OCI-LY7 (cell line): ENCODE data around the gene FREY1. TPM values are rescaled to one million over a fixed set of nuclear protein-coding genes. Genes with fewer than 3 reads are reported as not detected.

ENCODE experiments used
- BruUV-seq: library from RNA; stranded (reverse); fragments of 400-500 nt; replicated peaks from 2 replicates; lab custom pipeline; 2021; lab: Mats Ljungman, UMichigan
- CTCF ChIA-PET: fragments of 300-600 bp; sonication (Branson Sonifier 250); formaldehyde crosslinking; loops from one replicate; lab custom pipeline; 2022; ENCODE audit warnings: antibody characterized with exemption; ENCODE audit not compliant: unreplicated experiment; lab: Charles Lee
- POLR2A ChIA-PET: fragments of 300-600 bp; sonication (Branson Sonifier 250); formaldehyde crosslinking; loops from one replicate; lab custom pipeline; 2022; ENCODE audit warnings: antibody characterized with exemption; lab: Charles Lee
- DNase-seq: peaks from one replicate; pipeline ENCODE4 v3.0.0-alpha.2; 2015; ENCODE audit warnings: low spot score
- H2AFZ ChIP-seq: fragments of 200-600 bp; sonication (generic), shearing (Covaris generic); 2 replicates; pipeline ENCODE4 v1.6.1; 2014; ENCODE audit warnings: mild to moderate bottlenecking, antibody characterized with exemption, low read length, moderate library complexity
- H3K27ac ChIP-seq: fragments of 200-600 bp; sonication (generic); 2 replicates; pipeline ENCODE4 v1.5.1; 2014; ENCODE audit warnings: mixed run types, low read depth, mild to moderate bottlenecking, moderate library complexity, low read length, inconsistent platforms; ENCODE audit not compliant: poor library complexity, severe bottlenecking
- H3K36me3 ChIP-seq: fragments of 200-600 bp; sonication (generic); 2 replicates; pipeline ENCODE4 v1.6.1; 2014; ENCODE audit warnings: mild to moderate bottlenecking, antibody characterized with exemption, low read length, moderate library complexity, mixed read lengths; ENCODE audit not compliant: insufficient read depth
- H3K4me1 ChIP-seq: fragments of 200-600 bp; sonication (generic); 2 replicates; pipeline ENCODE4 v1.5.1; 2014; ENCODE audit warnings: mild to moderate bottlenecking, low read length; ENCODE audit not compliant: insufficient read depth, poor library complexity, severe bottlenecking
- H3K4me2 ChIP-seq: fragments of 200-600 bp; sonication (generic); 2 replicates; pipeline ENCODE4 v1.6.1; 2014; ENCODE audit warnings: mild to moderate bottlenecking, low read length
- H3K4me3 ChIP-seq: fragments of 200-600 bp; sonication (generic); 2 replicates; pipeline ENCODE4 v1.5.1; 2014; ENCODE audit warnings: mild to moderate bottlenecking, low read depth, low read length; ENCODE audit not compliant: poor library complexity, severe bottlenecking
- H3K79me2 ChIP-seq: fragments of 200-600 bp; sonication (generic); 2 replicates; pipeline ENCODE4 v1.6.1; 2016; ENCODE audit warnings: low read depth, mild to moderate bottlenecking, low read length, moderate library complexity, mixed read lengths; ENCODE audit not compliant: insufficient read depth
- H3K9me2 ChIP-seq: fragments of 200-600 bp; sonication (generic); 2 replicates; pipeline ENCODE4 v1.6.1; 2016; ENCODE audit warnings: mild to moderate bottlenecking, low read length, mixed read lengths; ENCODE audit not compliant: insufficient read depth
- H3K9me3 ChIP-seq: fragments of 200-600 bp; sonication (generic); 2 replicates; pipeline ENCODE4 v1.6.1; 2014; ENCODE audit warnings: mild to moderate bottlenecking, mixed run types, low read length, mixed read lengths
- H4K20me1 ChIP-seq: fragments of 200-600 bp; sonication (generic); 2 replicates; pipeline ENCODE4 v1.6.1; 2014; ENCODE audit warnings: mild to moderate bottlenecking, antibody characterized with exemption, low read length, moderate library complexity, mixed read lengths; ENCODE audit not compliant: insufficient read depth
- EZH2phosphoT487 ChIP-seq: fragments of 200-600 bp; sonication (generic); IDR thresholded peaks from 2 replicates; pipeline ENCODE4 v1.6.1; 2018; ENCODE audit warnings: low read depth, borderline replicate concordance, mild to moderate bottlenecking, mixed run types, antibody characterized with exemption, low read length, moderate library complexity, mixed read lengths
- intact Hi-C: fragments of 100-400 bp; cut with micrococcal nuclease; formaldehyde crosslinking; loops from one replicate; pipeline ENCODE4 v1.10.0; 2022; ENCODE audit not compliant: unreplicated experiment
- total RNA-seq, 2 experiments: library from RNA; depleted of rRNA in 1 of 2; stranded (reverse); fragments of >200 nt in 1 of 2; shearing (Covaris generic) in 1 of 2; gene quantifications; 2 replicates each; pipeline ENCODE4 v1.2.3, GENCODE V29; 2014 to 2022
- TF ChIP-seq, protein P1 (sequence below): fragments of 200-600 bp; sonication (generic); conservative IDR thresholded peaks from 2 replicates; pipeline ENCODE4 v1.5.1; 2014; ENCODE audit warnings: mild to moderate bottlenecking, antibody characterized with exemption, low read length, moderate library complexity, mixed read lengths

Gene FREY1
- total RNA-seq, 2 experiments from 2014 or later, result 3.3 to 3.7 TPM

DNA sequence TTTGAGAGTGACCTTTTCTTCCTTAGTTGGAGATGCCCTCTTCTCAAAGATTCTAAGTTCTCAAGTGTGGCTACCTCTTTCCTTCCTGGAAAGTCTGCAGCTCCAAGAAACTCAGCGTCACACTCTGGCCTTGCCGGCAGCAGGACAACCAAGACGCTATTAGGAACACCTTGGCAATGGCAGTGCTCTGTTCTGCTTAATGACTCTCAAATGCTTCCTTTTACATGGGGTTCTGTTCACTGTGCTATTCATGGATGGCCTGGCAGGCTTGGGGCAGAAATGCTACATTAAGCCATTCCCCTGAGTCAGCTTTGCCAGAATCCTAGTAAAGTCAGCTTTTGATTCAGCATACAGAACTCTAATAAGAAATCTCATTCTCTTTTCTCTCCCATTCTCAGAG is 41.3 kb upstream of the FREY1 start:
- intact Hi-C loops, result no loop called here
- no TSS peak for BruUV-seq
- peaks cover 6% of the 10 kb centered on the region for H3K4me1 ChIP-seq
- H3K9me2 ChIP-seq, result no peaks in the 10 kb centered on the region
- no peak overlapping the region for H3K4me3 ChIP-seq
- POLR2A ChIA-PET, result no interaction called here
- H3K79me2 ChIP-seq, result no peaks in the 10 kb centered on the region
- TF ChIP-seq EZH2phosphoT487, result no peak
- TF ChIP-seq, protein P1, sequence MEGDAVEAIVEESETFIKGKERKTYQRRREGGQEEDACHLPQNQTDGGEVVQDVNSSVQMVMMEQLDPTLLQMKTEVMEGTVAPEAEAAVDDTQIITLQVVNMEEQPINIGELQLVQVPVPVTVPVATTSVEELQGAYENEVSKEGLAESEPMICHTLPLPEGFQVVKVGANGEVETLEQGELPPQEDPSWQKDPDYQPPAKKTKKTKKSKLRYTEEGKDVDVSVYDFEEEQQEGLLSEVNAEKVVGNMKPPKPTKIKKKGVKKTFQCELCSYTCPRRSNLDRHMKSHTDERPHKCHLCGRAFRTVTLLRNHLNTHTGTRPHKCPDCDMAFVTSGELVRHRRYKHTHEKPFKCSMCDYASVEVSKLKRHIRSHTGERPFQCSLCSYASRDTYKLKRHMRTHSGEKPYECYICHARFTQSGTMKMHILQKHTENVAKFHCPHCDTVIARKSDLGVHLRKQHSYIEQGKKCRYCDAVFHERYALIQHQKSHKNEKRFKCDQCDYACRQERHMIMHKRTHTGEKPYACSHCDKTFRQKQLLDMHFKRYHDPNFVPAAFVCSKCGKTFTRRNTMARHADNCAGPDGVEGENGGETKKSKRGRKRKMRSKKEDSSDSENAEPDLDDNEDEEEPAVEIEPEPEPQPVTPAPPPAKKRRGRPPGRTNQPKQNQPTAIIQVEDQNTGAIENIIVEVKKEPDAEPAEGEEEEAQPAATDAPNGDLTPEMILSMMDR, result no peak
- no peak overlapping the region for H3K4me2 ChIP-seq
- no peak for DNase-seq
- peaks cover 70% of the 10 kb centered on the region for H3K36me3 ChIP-seq
- no peak overlapping the region for H2AFZ ChIP-seq
- CTCF ChIA-PET, result no interaction called here
- no peaks in the 10 kb centered on the region for H3K9me3 ChIP-seq
- no peaks in the 10 kb centered on the region for H4K20me1 ChIP-seq
- H3K27ac ChIP-seq, result no peak overlapping the region

DNA sequence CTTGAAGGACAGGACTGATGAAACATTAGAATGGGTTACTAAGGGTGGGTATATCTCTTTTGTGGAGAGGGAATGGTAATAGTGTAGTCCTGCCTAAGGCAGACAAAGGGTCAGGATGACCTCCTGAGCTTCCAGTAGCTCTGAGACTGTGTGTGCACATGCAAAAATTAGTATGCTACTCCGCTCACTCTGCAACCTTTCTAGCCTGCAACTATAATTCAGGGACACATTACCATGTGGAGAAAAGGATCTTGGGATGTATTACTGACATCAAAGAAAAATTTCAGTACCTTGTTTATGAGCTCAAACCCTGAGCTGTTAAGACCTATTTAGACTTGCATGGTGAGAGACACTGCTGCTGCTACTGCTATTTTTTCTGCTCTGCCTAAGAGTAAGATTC is 40.8 kb upstream of the FREY1 start:
- H2AFZ ChIP-seq, result no peak overlapping the region
- intact Hi-C loops, result no loop called here
- BruUV-seq, result no TSS peak
- TF ChIP-seq EZH2phosphoT487, result no peak
- TF ChIP-seq, protein P1, result no peak
- DNase-seq, result no peak
- H4K20me1 ChIP-seq, result no peaks in the 10 kb centered on the region
- H3K4me3 ChIP-seq, result no peak overlapping the region
- H3K36me3 ChIP-seq, result peaks cover 65% of the 10 kb centered on the region
- H3K4me1 ChIP-seq, result peaks cover 5% of the 10 kb centered on the region
- no peaks in the 10 kb centered on the region for H3K79me2 ChIP-seq
- ChIA-PET CTCF (no interaction called here), POLR2A (interaction anchor here (0.6 to 0.9 kb wide), 2 partner anchors 11 to 454 kb away, joined by 3 read pairs; no protein-coding TSS in a partner anchor)
- no peaks in the 10 kb centered on the region for H3K9me3 ChIP-seq
- H3K27ac ChIP-seq, result no peak overlapping the region
- no peak overlapping the region for H3K4me2 ChIP-seq
- H3K9me2 ChIP-seq, result no peaks in the 10 kb centered on the region

DNA sequence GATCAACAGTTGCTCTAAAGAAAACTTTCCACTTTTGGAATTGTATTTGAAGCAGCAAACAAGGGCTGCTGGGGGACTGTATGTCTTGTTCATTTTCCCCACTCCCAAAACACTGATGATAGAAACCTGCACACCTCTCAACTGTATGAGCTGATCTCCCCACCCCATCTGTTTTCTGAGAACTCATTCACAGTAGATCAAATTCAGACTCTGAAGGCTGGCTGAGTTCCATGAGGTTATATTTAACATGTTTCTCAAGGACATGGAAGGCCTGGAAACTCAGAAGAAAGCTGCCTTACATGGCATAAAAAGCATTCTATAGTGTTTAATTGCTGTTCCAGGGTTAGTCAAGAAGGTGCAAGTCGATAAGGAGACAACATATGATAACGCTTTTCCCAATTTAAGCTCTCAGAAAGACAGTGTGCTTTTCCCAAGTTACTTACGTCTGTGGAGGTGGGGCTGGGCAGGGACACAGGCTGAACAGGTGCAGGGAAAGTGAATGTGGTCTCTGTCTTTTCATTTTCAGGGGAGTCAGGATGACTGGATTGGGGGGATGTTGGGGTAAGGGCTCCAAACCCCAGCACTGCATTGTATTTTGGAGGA is 38.4 kb upstream of the FREY1 start:
- Histone ChIP-seq H3K79me2 (no peaks in the 10 kb centered on the region), H3K27ac (no peak overlapping the region), H3K9me2 (no peaks in the 10 kb centered on the region), H3K36me3 (peaks cover 54% of the 10 kb centered on the region), H3K9me3 (no peaks in the 10 kb centered on the region), H2AFZ (no peak overlapping the region), H3K4me2 (no peak overlapping the region), H3K4me1 (no peaks in the 10 kb centered on the region), H3K4me3 (no peak overlapping the region), H4K20me1 (no peaks in the 10 kb centered on the region)
- no peak for DNase-seq
- ChIA-PET CTCF (no interaction called here), POLR2A (interaction anchor here (0.5 to 1.1 kb wide), 2 partner anchors 34 to 399 kb away, joined by 3 to 4 read pairs; no protein-coding TSS in a partner anchor)
- TF ChIP-seq, protein P1, result no peak
- TF ChIP-seq EZH2phosphoT487, result no peak
- intact Hi-C loops, result no loop called here
- no TSS peak for BruUV-seq
